Esophagus mucosa (tissue), 1 donor: Measurements from ENCODE around the gene TMEM183A. TPM values are rescaled to one million over a fixed set of nuclear protein-coding genes. Genes with fewer than 3 reads are reported as not detected.

Source experiments
- ATAC-seq: fragments of 200-7000 bp; cut with Tn5 transposase; one replicate; pipeline ENCODE4 v1.9.1; 2020
- total RNA-seq: library from RNA; stranded (reverse); gene quantifications from one replicate; pipeline ENCODE4 v1.2.4, GENCODE V29; 2023
- donor health status: DM: yes; HTN: yes; CAD: no.

The TMEM183A gene
- total RNA-seq, 1 donor from 2014 or later, result 54.3 TPM

- ATAC-seq, result no peak
Observed at GRCh38 chr1:203031467-203031866, 24.3 kb downstream of the TMEM183A start.

- no peak for ATAC-seq
Observed at GRCh38 chr1:203033287-203033686, 26.1 kb downstream of the TMEM183A start.

GRCh38 chr1:203033917-203034316, 26.7 kb downstream of the TMEM183A start:
- no peak for ATAC-seq

GRCh38 chr1:203034422-203035110, 27.4 kb downstream of the TMEM183A start:
- ATAC-seq, result no peak

GRCh38 chr1:203035111-203036000, 28.2 kb downstream of the TMEM183A start:
- no peak for ATAC-seq

GRCh38 chr1:203036135-203036534, 29.0 kb downstream of the TMEM183A start:
- ATAC-seq, result no peak

- no peak for ATAC-seq
Observed at GRCh38 chr1:203036537-203036936, 29.4 kb downstream of the TMEM183A start.

GRCh38 chr1:203037509-203038190, 30.5 kb downstream of the TMEM183A start:
- ATAC-seq, result no peak

- peak; percentile 9 for ATAC-seq
Observed at GRCh38 chr1:203038217-203038741, 31.1 kb downstream of the TMEM183A start.

- peak; percentile 83 for ATAC-seq
Observed at GRCh38 chr1:203038891-203039608, 31.9 kb downstream of the TMEM183A start.

GRCh38 chr1:203039609-203040512, 32.7 kb downstream of the TMEM183A start:
- no peak for ATAC-seq

- no peak for ATAC-seq
Observed at GRCh38 chr1:203040513-203041275, 33.5 kb downstream of the TMEM183A start.

- no peak for ATAC-seq
Observed at GRCh38 chr1:203041351-203041932, 34.3 kb downstream of the TMEM183A start.

- ATAC-seq, result no peak
Observed at GRCh38 chr1:203043830-203044545, 36.8 kb downstream of the TMEM183A start.

GRCh38 chr1:203044546-203045250, 37.5 kb downstream of the TMEM183A start:
- ATAC-seq, result no peak

GRCh38 chr1:203045336-203045735, 38.2 kb downstream of the TMEM183A start:
- ATAC-seq, result no peak

- no peak for ATAC-seq
Observed at GRCh38 chr1:203045821-203046594, 38.8 kb downstream of the TMEM183A start.
